K562 (cell line): ENCODE results near the gene ELOVL1. TPM values are rescaled to one million over a fixed set of nuclear protein-coding genes. Genes with fewer than 3 reads are reported as not detected.

Experiments
- CCAR2 ChIP-seq: fragments of 200-400 bp; formaldehyde crosslinking; IDR thresholded peaks from 2 replicates; pipeline ENCODE4 v1.6.1; 2017; ENCODE audit warnings: mild to moderate bottlenecking, low read depth, low read length
- CHCHD3 ChIP-seq: fragments of 250-450 bp; sonication (Bioruptor Pico); IDR thresholded peaks from 2 replicates; pipeline ENCODE4 v2.1.2; 2022; ENCODE audit warnings: mild to moderate bottlenecking
- CXXC5 ChIP-seq: fragments of 250-450 bp; sonication (Bioruptor Pico); IDR thresholded peaks from 2 replicates; pipeline ENCODE4 v1.8.0; 2022; ENCODE audit warnings: inconsistent platforms, mild to moderate bottlenecking, moderate library complexity
- GATAD2A ChIP-seq: fragments of 450-650 bp; IDR thresholded peaks from 2 replicates; pipeline ENCODE4 v1.6.1; 2017
- GTF2E2 ChIP-seq: fragments of 200-800 bp; sonication (Bioruptor generic); IDR thresholded peaks from 2 replicates; pipeline ENCODE4 v1.6.1; 2016; ENCODE audit warnings: missing genetic modification characterization, missing compliant biosample characterization
- HBP1 ChIP-seq: fragments of 450-650 bp; formaldehyde crosslinking; IDR thresholded peaks from 2 replicates; pipeline ENCODE4 v1.4.0; 2022; ENCODE audit warnings: missing genetic modification characterization
- HCFC1 ChIP-seq: IDR thresholded peaks from 2 replicates; pipeline ENCODE4 v1.6.1; 2012; ENCODE audit warnings: low read depth, low read length, improper control_type of control experiment
- HDAC6 ChIP-seq: IDR thresholded peaks from 2 replicates; pipeline ENCODE4 v1.6.1; 2012; ENCODE audit warnings: low read depth, mild to moderate bottlenecking, control low read depth, inconsistent platforms, low read length, moderate library complexity
- HDGF ChIP-seq: fragments of 450-650 bp; IDR thresholded peaks from 2 replicates; pipeline ENCODE4 v1.6.1; 2016
- IRF1 ChIP-seq: sonication (generic); formaldehyde crosslinking; IDR thresholded peaks from 2 replicates; pipeline ENCODE4 v1.8.0; 2022; ENCODE audit warnings: missing genetic modification reagents, mild to moderate bottlenecking, borderline replicate concordance
- MAFK ChIP-seq: IDR thresholded peaks from 2 replicates; pipeline ENCODE4 v1.6.1; 2011; ENCODE audit warnings: low read length, improper control_type of control experiment
- NCOA6 ChIP-seq: fragments of 450-650 bp; IDR thresholded peaks from 2 replicates; pipeline ENCODE4 v1.6.1; 2017; ENCODE audit warnings: mild to moderate bottlenecking
- NFIC ChIP-seq: fragments of 450-650 bp; IDR thresholded peaks from 2 replicates; pipeline ENCODE4 v1.6.1; 2017; ENCODE audit warnings: mild to moderate bottlenecking, inconsistent platforms
- NFXL1 ChIP-seq: fragments of 450-650 bp; formaldehyde crosslinking; IDR thresholded peaks from 2 replicates; pipeline ENCODE4 v1.4.0; 2021; ENCODE audit warnings: mild to moderate bottlenecking
- NONO ChIP-seq, 2 experiments: fragments of 200-400 bp in 1 of 2; fragments of 450-650 bp in 1 of 2; formaldehyde crosslinking in 1 of 2; IDR thresholded peaks; 2 replicates each; pipeline ENCODE4 v1.6.1; 2017; ENCODE audit warnings: low read depth in 2 of 2, mild to moderate bottlenecking in 2 of 2, moderate library complexity in 2 of 2, low read length in 1 of 2
- NR1H2 ChIP-seq: sonication (generic); formaldehyde crosslinking; IDR thresholded peaks from 2 replicates; pipeline ENCODE4 v1.4.0; 2020; ENCODE audit warnings: mild to moderate bottlenecking, missing genetic modification reagents
- NR4A1 ChIP-seq, 2 experiments: fragments of 250-450 bp in 1 of 2; fragments of 450-650 bp in 1 of 2; sonication (Bioruptor Pico) in 1 of 2; IDR thresholded peaks; 2 replicates each; pipeline versions ENCODE4 v1.4.0 to v1.6.1; 2016 to 2020; ENCODE audit warnings: mild to moderate bottlenecking in 2 of 2, missing compliant biosample characterization in 1 of 2, missing genetic modification characterization in 1 of 2, moderate library complexity in 1 of 2
- PHB ChIP-seq: fragments of 250-450 bp; sonication (Bioruptor Pico); IDR thresholded peaks from 2 replicates; pipeline ENCODE4 v1.5.0; 2021
- POU5F1 ChIP-seq: fragments of 150-350 bp; IDR thresholded peaks from 2 replicates; pipeline ENCODE4 v1.6.1; 2014; ENCODE audit warnings: borderline replicate concordance, low read length, low read depth, mild to moderate bottlenecking; ENCODE audit not compliant: partially characterized antibody
- RHOXF2B ChIP-seq: fragments of 250-450 bp; sonication (Bioruptor Pico); conservative IDR thresholded peaks from 2 replicates; pipeline ENCODE4 v1.5.1; 2021
- SMAD4 ChIP-seq: fragments of 250-450 bp; sonication (Bioruptor Pico); conservative IDR thresholded peaks from 2 replicates; pipeline ENCODE4 v1.8.0; 2021; ENCODE audit warnings: inconsistent platforms, mild to moderate bottlenecking, moderate library complexity
- SRSF9 ChIP-seq: fragments of 200-400 bp; formaldehyde crosslinking; IDR thresholded peaks from 2 replicates; pipeline ENCODE4 v1.6.1; 2017; ENCODE audit warnings: low read depth, low read length, borderline replicate concordance
- SUPT5H ChIP-seq: fragments of 450-650 bp; IDR thresholded peaks from 2 replicates; pipeline ENCODE4 v1.6.1; 2016
- TBL1XR1 ChIP-seq, 2 experiments: IDR thresholded peaks; 2 replicates each; pipeline ENCODE4 v1.6.1; 2012; ENCODE audit warnings: improper control_type of control experiment in 2 of 2, low read length in 2 of 2, mild to moderate bottlenecking in 1 of 2
- XRCC5 ChIP-seq: fragments of 200-400 bp; formaldehyde crosslinking; IDR thresholded peaks from 2 replicates; pipeline ENCODE4 v1.6.1; 2017; ENCODE audit warnings: low read depth, mild to moderate bottlenecking, low read length
- ZBTB2 ChIP-seq: fragments of 450-650 bp; IDR thresholded peaks from 2 replicates; pipeline ENCODE4 v1.6.1; 2016; ENCODE audit warnings: antibody characterized with exemption
- ZNF699 ChIP-seq: fragments of 250-450 bp; sonication (Bioruptor Pico); IDR thresholded peaks from 2 replicates; pipeline ENCODE4 v1.8.0; 2021; ENCODE audit warnings: mild to moderate bottlenecking, moderate library complexity; ENCODE audit not compliant: insufficient replicate concordance
- polyA plus RNA-seq, 8 experiments: library from polyadenylated mRNA; depleted of rRNA in 4 of 8; stranded (reverse) in 5 of 8; unstranded in 3 of 8; fragments of >200 nt; fragmentation: Nextera tagmentation in 2 of 8; fragmentation: Illumina TruSeq in 1 of 8; extraction: Ambion mirVana in 2 of 8; extraction: Trizol in 1 of 8; gene quantifications; 2 replicates each; pipeline versions ENCODE4 v1.2.1 to v1.2.3, GENCODE V29; 2011 to 2014; ENCODE audit warnings: inconsistent platforms in 1 of 8, missing spikeins in 1 of 8
- total RNA-seq, 7 experiments: library from RNA; depleted of rRNA in 6 of 7; stranded (reverse); fragments of >200 nt in 6 of 7; fragmentation: Illumina TruSeq in 2 of 7; extraction: Trizol in 2 of 7; gene quantifications; 2 replicates each; pipeline versions ENCODE4 v1.2.1 to v1.2.3, GENCODE V29; 2011 to 2021; ENCODE audit warnings: low replicate concordance in 1 of 7

ELOVL1 gene
- total and polyA plus RNA-seq, 9 of the 15 experiments (the other 6 are each of a cell fraction or from before 2014, with no cell fraction given) = 51.0 to 157 (median 70.3) TPM

- peak; percentile 19; the same call in 1 of the 2 replicates for TF ChIP-seq NFIC
- 0 out of 2 replicates have a peak, but pooled peaks have one; percentile 85 for TF ChIP-seq GTF2E2 (tag)
- no peak; the same call in 1 of the 2 replicates for TF ChIP-seq ZBTB2
- no peak; the same call in 1 of the 2 replicates for TF ChIP-seq HCFC1
- TF ChIP-seq CCAR2 = no peak
- no peak for TF ChIP-seq NCOA6
- TF ChIP-seq MAFK = no peak
- peak; percentile 72; the same call in 1 of the 2 replicates for TF ChIP-seq CXXC5 (CRISPR knock-in tag)
- peak; percentile 81 for TF ChIP-seq SUPT5H
- no peak for TF ChIP-seq PHB (CRISPR knock-in tag)
- no peak for TF ChIP-seq HBP1 (CRISPR knock-in tag)
- no peak for TF ChIP-seq SRSF9
- TF ChIP-seq SMAD4 (CRISPR knock-in tag) = peak; percentile 50; the same call in 1 of the 2 replicates
- TF ChIP-seq NR4A1 (CRISPR knock-in tag; IDR thresholded peaks at IDR 0.05) = no peak
- 0 out of 2 replicates have a peak, but pooled peaks have one; percentile 30 for TF ChIP-seq NR4A1 (tag; IDR thresholded peaks at IDR 0.05)
- TF ChIP-seq HDGF = no peak
- TF ChIP-seq NR1H2 = peak; percentile 56; the same call in 1 of the 2 replicates
- no peak for TF ChIP-seq HDAC6
- TF ChIP-seq NFXL1 = no peak
- TF ChIP-seq RHOXF2B = no peak
- no peak for TF ChIP-seq TBL1XR1 (IDR thresholded peaks at IDR 0.05; ENCODE audit: low read length in 2 of 2)
- TF ChIP-seq POU5F1 = no peak
- TF ChIP-seq NONO (IDR thresholded peaks at IDR 0.05; ENCODE audit: low read depth in 2 of 2, low read length in 1 of 2) = no peak
- TF ChIP-seq XRCC5 = no peak
- no peak for TF ChIP-seq ZNF699 (CRISPR knock-in tag)
- TF ChIP-seq CHCHD3 (CRISPR knock-in tag) = no peak
- no peak for TF ChIP-seq IRF1 (CRISPR knock-in tag)
- TF ChIP-seq GATAD2A = no peak
These were observed 9.6 kb downstream of the ELOVL1 start (continued) for GRCh38 chr1:43358121-43358745.
